GM23248 (cell line): ENCODE measurements around the gene ARHGAP26. TPM values are rescaled to one million over a fixed set of nuclear protein-coding genes. Genes with fewer than 3 reads are reported as not detected.

ENCODE experiments used
- DNase-seq: peaks from one replicate; pipeline ENCODE4 v3.0.0-alpha.2; 2015
- H2AFZ ChIP-seq: fragments of 200-600 bp; sonication (generic); 2 replicates; pipeline ENCODE4 v1.6.1; 2016; ENCODE audit warnings: antibody characterized with exemption
- H3F3A ChIP-seq: fragments of 200-600 bp; sonication (generic); 2 replicates; pipeline ENCODE4 v1.6.1; 2016; ENCODE audit warnings: mild to moderate bottlenecking, antibody characterized with exemption, mixed run types; ENCODE audit not compliant: insufficient read depth
- H3K27ac ChIP-seq: fragments of 200-600 bp; sonication (generic); 2 replicates; pipeline ENCODE4 v1.5.1; 2016; ENCODE audit warnings: mild to moderate bottlenecking
- H3K27me3 ChIP-seq: fragments of 200-600 bp; sonication (generic); replicated peaks from 2 replicates; pipeline ENCODE4 v1.6.1; 2016; ENCODE audit warnings: mild to moderate bottlenecking; ENCODE audit not compliant: insufficient read depth
- H3K36me3 ChIP-seq: fragments of 200-600 bp; sonication (generic); 2 replicates; pipeline ENCODE4 v1.6.1; 2016; ENCODE audit warnings: low read depth, mild to moderate bottlenecking
- H3K4me1 ChIP-seq: fragments of 200-600 bp; sonication (generic); 2 replicates; pipeline ENCODE4 v1.6.1; 2016; ENCODE audit warnings: mild to moderate bottlenecking; ENCODE audit not compliant: insufficient read depth
- H3K4me2 ChIP-seq: fragments of 200-600 bp; sonication (generic); one replicate; pipeline ENCODE4 v1.6.1; 2016; ENCODE audit warnings: mild to moderate bottlenecking; ENCODE audit not compliant: unreplicated experiment
- H3K4me3 ChIP-seq: fragments of 200-600 bp; sonication (generic); 2 replicates; pipeline ENCODE4 v1.5.1; 2016; ENCODE audit warnings: mild to moderate bottlenecking
- H3K79me2 ChIP-seq: fragments of 200-600 bp; sonication (generic); 2 replicates; pipeline ENCODE4 v1.6.1; 2016; ENCODE audit warnings: mild to moderate bottlenecking; ENCODE audit not compliant: insufficient read depth
- H3K9ac ChIP-seq: fragments of 200-600 bp; sonication (generic); 2 replicates; pipeline ENCODE4 v1.6.1; 2016; ENCODE audit warnings: mild to moderate bottlenecking
- H3K9me2 ChIP-seq: fragments of 200-600 bp; sonication (generic); 2 replicates; pipeline ENCODE4 v1.6.1; 2016; ENCODE audit warnings: mixed run types, mild to moderate bottlenecking, moderate library complexity; ENCODE audit not compliant: insufficient read depth
- H3K9me3 ChIP-seq: fragments of 200-600 bp; sonication (generic); one replicate; pipeline ENCODE4 v1.6.1; 2017; ENCODE audit warnings: low read depth
- H4K20me1 ChIP-seq: fragments of 200-600 bp; sonication (generic); 2 replicates; pipeline ENCODE4 v1.6.0; 2016; ENCODE audit not compliant: insufficient read depth
- EZH2 ChIP-seq: fragments of 200-600 bp; sonication (generic); IDR thresholded peaks from 2 replicates; pipeline ENCODE4 v1.6.1; 2018; ENCODE audit warnings: antibody characterized with exemption, mild to moderate bottlenecking; ENCODE audit not compliant: insufficient read depth, poor library complexity, severe bottlenecking
- EZH2phosphoT487 ChIP-seq: fragments of 200-600 bp; sonication (generic); IDR thresholded peaks from 2 replicates; pipeline ENCODE4 v1.6.1; 2018; ENCODE audit warnings: antibody characterized with exemption, moderate library complexity, mild to moderate bottlenecking, low read depth; ENCODE audit not compliant: insufficient read depth
- WGBS, 2 experiments: methylation state at CpG; one replicate each; pipeline ENCODE4 v1.1.6; 2015 to 2017; ENCODE audit warnings: low lambda C conversion rate in 2 of 2, low coverage in 1 of 2; ENCODE audit errors: missing lambda C conversion rate in 2 of 2; 5-methylcytosine and 5-hydroxymethylcytosine counted together
- in situ Hi-C: fragments of 300-500 bp; cut with MboI; formaldehyde crosslinking; loops from 2 replicates; pipeline ENCODE4 v1.15.0; 2020
- polyA plus RNA-seq: library from polyadenylated mRNA; unstranded; fragments of >200 nt; fragmentation: Nextera tagmentation; extraction: Ambion mirVana; gene quantifications from 2 replicates; pipeline ENCODE4 v1.2.1, GENCODE V29; 2016
- total RNA-seq: library from RNA; depleted of rRNA; stranded (reverse); fragments of >200 nt; shearing (Covaris generic); gene quantifications from 2 replicates; pipeline ENCODE4 v1.2.3, GENCODE V29; 2014

Gene ARHGAP26
- total and polyA plus RNA-seq, 2 experiments from 2014 or later: 1.6 to 1.7 TPM

DNA sequence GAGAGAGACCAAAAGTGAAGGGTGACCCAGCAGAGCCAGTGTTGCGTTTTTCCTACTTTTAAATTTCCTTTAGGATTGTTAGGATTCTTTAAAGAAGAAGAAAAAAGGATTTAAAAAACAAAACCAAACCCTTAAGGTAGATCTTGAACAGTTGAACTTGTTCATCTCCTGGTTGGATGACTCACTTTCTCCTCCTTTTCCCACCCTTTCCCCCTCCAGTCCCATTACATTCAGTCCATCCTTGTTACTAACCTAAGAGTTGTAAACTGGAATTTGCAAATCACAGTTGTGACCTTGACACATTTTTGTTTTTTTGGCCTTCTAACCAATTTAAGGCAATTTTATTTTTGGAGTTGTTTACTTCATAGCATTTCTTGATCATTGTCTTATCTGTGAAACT lies 289.2 kb downstream of the ARHGAP26 start:
- H3K4me1 ChIP-seq: peaks cover 82% of the 10 kb centered on the region
- no peaks in the 10 kb centered on the region for H3K9me3 ChIP-seq
- WGBS, 2 experiments: 100% methylated on average over 1 of the region's 1 CpG
- no peak overlapping the region for H2AFZ ChIP-seq
- no peak overlapping the region for H3K4me3 ChIP-seq
- in situ Hi-C loops: no loop called here
- no peak for DNase-seq
- no peak overlapping the region for H3K27ac ChIP-seq
- no peaks in the 10 kb centered on the region for H3K9me2 ChIP-seq
- no peaks in the 10 kb centered on the region for H4K20me1 ChIP-seq
- H3K36me3 ChIP-seq: no peaks in the 10 kb centered on the region
- no peak overlapping the region for H3K4me2 ChIP-seq
- no peak for TF ChIP-seq EZH2
- no peak for TF ChIP-seq EZH2phosphoT487
- H3F3A ChIP-seq: peaks cover 58% of the 10 kb centered on the region
- H3K27me3 ChIP-seq: no peaks in the 10 kb centered on the region
- no peak overlapping the region for H3K9ac ChIP-seq
- H3K79me2 ChIP-seq: no peaks in the 10 kb centered on the region

DNA sequence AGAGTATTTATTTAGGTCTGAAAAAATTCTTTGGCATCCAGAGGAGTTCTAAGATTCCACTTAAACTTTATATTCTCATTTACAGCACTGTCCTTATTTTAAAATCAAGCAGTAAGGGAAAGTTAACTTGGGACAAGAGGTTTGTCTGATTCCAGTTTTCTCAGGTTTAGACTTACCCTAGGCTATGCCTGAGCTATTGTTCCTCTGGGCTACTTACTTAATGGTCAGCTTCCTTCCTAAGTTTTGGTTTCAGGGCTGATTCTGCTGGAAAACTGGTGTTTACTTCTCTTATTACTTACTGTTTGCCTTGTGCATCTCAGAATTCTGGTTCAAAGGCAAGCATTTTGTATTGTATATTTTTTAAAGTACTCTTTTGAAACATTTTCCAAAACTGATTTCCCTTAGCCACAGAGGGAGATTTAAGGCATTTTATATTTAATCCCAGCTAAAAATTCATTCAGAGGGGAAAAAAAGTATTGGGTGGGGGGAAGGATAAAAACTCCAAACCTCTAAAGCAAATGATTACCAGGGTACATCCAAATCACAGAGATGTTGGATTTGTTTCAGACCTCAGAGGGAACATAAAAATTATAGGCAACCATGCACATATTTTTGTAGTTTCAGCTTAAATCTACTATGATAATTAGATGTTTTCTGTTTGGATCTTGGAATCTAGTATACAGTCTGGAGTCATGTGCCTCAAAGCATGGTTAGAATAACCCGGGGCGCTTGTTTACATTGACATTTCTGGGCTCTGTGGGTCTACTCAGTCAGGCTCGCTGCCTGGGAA lies 290.0 kb downstream of the ARHGAP26 start:
- no peaks in the 10 kb centered on the region for H3K9me2 ChIP-seq
- 61 to 64% methylated on average over 3 of the region's 3 CpGs for WGBS, 2 experiments

GRCh38 chr5:143061161-143061945 lies 291.2 kb downstream of the ARHGAP26 start:
- Histone ChIP-seq H3K4me1 (peaks cover 79% of the 10 kb centered on the region), H3K27me3 (no peaks in the 10 kb centered on the region), H3K9ac (no peak overlapping the region; the same call in 1 of the 2 replicates), H3F3A (peaks cover 59% of the 10 kb centered on the region), H3K4me2 (peak overlapping the region; percentile 61), H3K36me3 (no peaks in the 10 kb centered on the region), H2AFZ (no peak overlapping the region), H4K20me1 (no peaks in the 10 kb centered on the region), H3K9me3 (no peaks in the 10 kb centered on the region), H3K9me2 (no peaks in the 10 kb centered on the region), H3K4me3 (peak overlapping the region; percentile 40), H3K27ac (peak overlapping the region; percentile 67), H3K79me2 (no peaks in the 10 kb centered on the region)
- TF ChIP-seq EZH2 (no peak), EZH2phosphoT487 (peak; percentile 78; the same call in 1 of the 2 replicates)
- in situ Hi-C loops: no loop called here
- DNase-seq: peak; percentile 82
- WGBS, 2 experiments: 2 to 5% methylated on average over 5 of the region's 5 CpGs

More for the DNA sequence above, 290.0 kb downstream of the ARHGAP26 start:
- H3K79me2 ChIP-seq: no peaks in the 10 kb centered on the region
- no peaks in the 10 kb centered on the region for H3K36me3 ChIP-seq
- H3K9me3 ChIP-seq: no peaks in the 10 kb centered on the region
- in situ Hi-C loops: no loop called here
- H3K27ac ChIP-seq: peak overlapping the region; percentile 67
- peaks cover 61% of the 10 kb centered on the region for H3F3A ChIP-seq
- H2AFZ ChIP-seq: no peak overlapping the region
- H3K27me3 ChIP-seq: no peaks in the 10 kb centered on the region
- DNase-seq: no peak
- no peak overlapping the region for H3K9ac ChIP-seq
- H3K4me2 ChIP-seq: peak overlapping the region; percentile 61
- no peak for TF ChIP-seq EZH2
- TF ChIP-seq EZH2phosphoT487: no peak
- H3K4me3 ChIP-seq: peak overlapping the region; percentile 40; the same call in 1 of the 2 replicates
- no peaks in the 10 kb centered on the region for H4K20me1 ChIP-seq
- H3K4me1 ChIP-seq: peaks cover 82% of the 10 kb centered on the region

DNA sequence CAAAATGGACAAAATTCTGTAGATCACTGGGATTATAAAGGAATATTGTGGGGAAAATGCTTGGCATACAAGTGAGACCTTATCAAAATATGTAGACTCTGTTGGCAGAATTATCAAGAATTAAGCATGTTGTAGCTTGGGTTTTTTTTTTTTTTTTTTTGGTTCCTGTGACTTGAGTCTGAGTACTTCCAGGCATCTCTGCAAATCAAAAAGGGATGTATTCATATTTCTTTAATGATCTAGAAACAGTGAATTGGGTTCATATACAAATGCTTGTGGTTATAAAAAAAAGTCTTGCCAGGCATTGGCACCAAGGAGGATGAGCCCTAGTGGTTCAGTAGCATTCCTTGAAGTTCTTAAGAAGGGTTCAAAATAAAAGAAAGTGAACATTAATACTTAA lies 292.2 kb downstream of the ARHGAP26 start:
- TF ChIP-seq EZH2phosphoT487 (no peak), EZH2 (no peak)
- in situ Hi-C loops: no loop called here
- Histone ChIP-seq H3K27me3 (no peaks in the 10 kb centered on the region), H3K9ac (no peak overlapping the region), H3K4me2 (peak overlapping the region; percentile 61), H2AFZ (no peak overlapping the region), H3K4me3 (no peak overlapping the region), H3K79me2 (no peaks in the 10 kb centered on the region), H3K4me1 (peaks cover 78% of the 10 kb centered on the region), H3K36me3 (no peaks in the 10 kb centered on the region), H3F3A (peaks cover 53% of the 10 kb centered on the region), H3K9me3 (no peaks in the 10 kb centered on the region), H3K27ac (peak overlapping the region; percentile 67; the same call in 1 of the 2 replicates), H4K20me1 (no peaks in the 10 kb centered on the region), H3K9me2 (no peaks in the 10 kb centered on the region)
- no peak for DNase-seq
